Spleen (tissue), 11 donors: ENCODE results near the gene G6PC1. TPM values are rescaled to one million over a fixed set of nuclear protein-coding genes. Genes with fewer than 3 reads are reported as not detected.
"Not testable (repeated sequence)": the region's sequence is repeated elsewhere in the genome, so short reads cannot be mapped to it uniquely, and the experiment has no call there.

ENCODE experiments used
- DNase-seq: peaks from one replicate; pipeline ENCODE4 v3.0.0-alpha.2; 2020
- H3K27ac ChIP-seq, 8 donors: fragments of 200-600 bp; sonication (generic) in 7 of 8; 1 replicate in 4 of 8; 2 replicates in 4 of 8; pipeline versions ENCODE4 v1.5.0 to v1.8.0; 2016 to 2021; ENCODE audit warnings: inconsistent platforms in 4 of 8, mild to moderate bottlenecking in 4 of 8, moderate library complexity in 1 of 8
- H3K27me3 ChIP-seq, 7 donors: fragments of 200-600 bp; sonication (generic) in 6 of 7; replicated peaks in 1 of 7; 1 replicate in 4 of 7; 2 replicates in 3 of 7; pipeline versions ENCODE4 v1.5.0 to v1.8.0; 2016 to 2021; ENCODE audit warnings: inconsistent platforms in 3 of 7, mild to moderate bottlenecking in 1 of 7
- H3K36me3 ChIP-seq, 6 donors: fragments of 200-600 bp; sonication (generic) in 5 of 6; 1 replicate in 4 of 6; 2 replicates in 2 of 6; pipeline versions ENCODE4 v1.5.0 to v1.8.0; 2016 to 2021; ENCODE audit warnings: inconsistent platforms in 2 of 6
- H3K4me1 ChIP-seq, 6 donors: fragments of 200-600 bp; sonication (generic) in 5 of 6; 1 replicate in 3 of 6; 2 replicates in 3 of 6; pipeline versions ENCODE4 v1.5.0 to v1.8.0; 2016 to 2021; ENCODE audit warnings: inconsistent platforms in 3 of 6
- H3K4me3 ChIP-seq, 8 donors: fragments of 200-600 bp; sonication (generic) in 7 of 8; 1 replicate in 4 of 8; 2 replicates in 4 of 8; pipeline versions ENCODE4 v1.5.0 to v1.8.0; 2016 to 2021; ENCODE audit warnings: inconsistent platforms in 4 of 8, mild to moderate bottlenecking in 4 of 8, moderate library complexity in 2 of 8
- H3K9me3 ChIP-seq, 8 donors: fragments of 200-600 bp; sonication (generic) in 7 of 8; 1 replicate in 4 of 8; 2 replicates in 4 of 8; pipeline versions ENCODE4 v1.5.0 to v1.8.0; 2016 to 2021; ENCODE audit warnings: inconsistent platforms in 4 of 8
- CTCF ChIP-seq, 11 experiments: fragments of 200-600 bp in 7 of 11; fragments of 450-650 bp in 4 of 11; sonication (generic) in 4 of 11; IDR thresholded peaks in 8 of 11; conservative IDR thresholded peaks in 3 of 11; 1 replicate in 7 of 11; 2 replicates in 4 of 11; pipeline versions ENCODE4 v1.4.0 to v1.8.0; 2016 to 2021; ENCODE audit warnings: antibody characterized with exemption in 11 of 11, inconsistent platforms in 4 of 11, mild to moderate bottlenecking in 1 of 11
- POLR2A ChIP-seq, 3 donors: fragments of 450-650 bp; IDR thresholded peaks; one replicate each; pipeline ENCODE4 v1.5.1; 2017; ENCODE audit warnings: antibody characterized with exemption in 3 of 3, mild to moderate bottlenecking in 1 of 3
- POLR2AphosphoS5 ChIP-seq, 3 donors: sonication (generic); formaldehyde crosslinking; IDR thresholded peaks; one replicate each; pipeline ENCODE4 v1.5.1; 2017; ENCODE audit warnings: antibody characterized with exemption in 3 of 3
- WGBS, 5 donors: extraction: QIAGEN DNeasy Blood & Tissue Kit in 3 of 5; methylation state at CpG; one replicate each; pipeline versions ENCODE4 v1.1.5 to v1.1.7; 2013 to 2018; 5-methylcytosine and 5-hydroxymethylcytosine counted together
- intact Hi-C: fragments of 100-400 bp; cut with DNase I; formaldehyde crosslinking; loops from one replicate; pipeline ENCODE4 v1.15.0; 2023; ENCODE audit warnings: low total_unique reads
- polyA plus RNA-seq, 3 donors: library from polyadenylated mRNA; stranded (reverse); fragments of 200-250 nt; gene quantifications; one replicate each; pipeline ENCODE4 v1.2.1, GENCODE V29; 2013
- total RNA-seq, 7 donors: library from RNA; depleted of rRNA in 3 of 7; stranded (reverse); fragments of >200 nt in 3 of 7; fragmentation: NEBNext Ultra II Directional in 4 of 7; extraction: Animal tissue kit (Norgen Biotek cat#: 25700) in 4 of 7; gene quantifications; one replicate each; pipeline versions ENCODE4 v1.1.0 to v1.2.1, GENCODE V29; 2016 to 2021
- donor health status: healthy with polysubstance abuse.
- donor health status: DM: no; HTN: no; CAD: no; lungs with moderate emphysema.
- donor health status: DM: no; HTN: no; CAD: no.
- donor health status: Bipolar disorder and iron deficiency.
- donor health status: healthy.
- donor health status: DM: no; HTN: no; CAD: no.
- donor health status: DM: yes; HTN: yes; CAD: no.

Gene G6PC1
- total and polyA plus RNA-seq, 10 donors = not detected

- Histone ChIP-seq H3K4me3 (no peak overlapping the region), H3K27me3 (no peaks in the 10 kb centered on the region), H3K36me3 (peaks cover 0 to 4% (median 0%) of the 10 kb centered on the region in 6 donors), H3K27ac (no peak overlapping the region), H3K4me1 (peaks cover 0 to 26% (median 11%) of the 10 kb centered on the region in 6 donors), H3K9me3 (no peaks in the 10 kb centered on the region)
- no peak for DNase-seq
- intact Hi-C loops = no loop called here
- 84 to 100% (median 100%) methylated on average over 1 of the region's 1 CpG for WGBS, 5 donors
- TF ChIP-seq POLR2A (IDR thresholded peaks at IDR 0.05) (no peak), CTCF (IDR thresholded peaks at IDR 0.05 in 8 of 11, conservative IDR thresholded peaks at IDR 0.05 in 3 of 11) (no peak), POLR2AphosphoS5 (IDR thresholded peaks at IDR 0.05) (no peak)
These were observed 43.2 kb upstream of the G6PC1 start for GRCh38 chr17:42857389-42857788.

GRCh38 chr17:42865638-42866094 is 34.9 kb upstream of the G6PC1 start:
- Histone ChIP-seq H3K4me3 (no peak overlapping the region), H3K36me3 (no peaks in the 10 kb centered on the region), H3K9me3 (peaks cover 0 to 8% (median 5%) of the 10 kb centered on the region in 8 donors), H3K27me3 (no peaks in the 10 kb centered on the region), H3K27ac (no peak overlapping the region), H3K4me1 (no peaks in the 10 kb centered on the region)
- intact Hi-C loops = no loop called here
- WGBS, 5 donors = 80 to 94% (median 83%) methylated on average over 7 of the region's 7 CpGs
- TF ChIP-seq POLR2A (IDR thresholded peaks at IDR 0.05) (no peak), POLR2AphosphoS5 (IDR thresholded peaks at IDR 0.05) (no peak), CTCF (IDR thresholded peaks at IDR 0.05 in 8 of 11, conservative IDR thresholded peaks at IDR 0.05 in 3 of 11) (no peak)
- DNase-seq = no peak

GRCh38 chr17:42866216-42866615 is 34.4 kb upstream of the G6PC1 start:
- Histone ChIP-seq H3K27ac (no peak overlapping the region), H3K4me3 (no peak overlapping the region), H3K36me3 (no peaks in the 10 kb centered on the region), H3K4me1 (no peaks in the 10 kb centered on the region), H3K9me3 (peaks cover 0 to 13% (median 11%) of the 10 kb centered on the region in 8 donors), H3K27me3 (no peaks in the 10 kb centered on the region)
- no peak for DNase-seq
- WGBS, 5 donors = 77 to 88% (median 82%) methylated on average over 4 of the region's 4 CpGs
- intact Hi-C loops = no loop called here
- TF ChIP-seq POLR2A (IDR thresholded peaks at IDR 0.05) = no peak
- no peak for TF ChIP-seq CTCF (IDR thresholded peaks at IDR 0.05 in 8 of 11, conservative IDR thresholded peaks at IDR 0.05 in 3 of 11)
- no peak for TF ChIP-seq POLR2AphosphoS5 (IDR thresholded peaks at IDR 0.05)

GRCh38 chr17:42866631-42867575 is 33.7 kb upstream of the G6PC1 start:
- 51 to 80% (median 72%) methylated on average over 8 to 12 of the region's 12 CpGs for WGBS, 5 donors

GRCh38 chr17:42867694-42868261 is 32.8 kb upstream of the G6PC1 start:
- DNase-seq, H3K27me3 ChIP-seq, H3K4me1 ChIP-seq, intact Hi-C loops, H3K36me3 ChIP-seq, H3K4me3 ChIP-seq, H3K27ac ChIP-seq: not testable (repeated sequence)
- WGBS, 5 donors = 91 to 97% (median 94%) methylated on average over 11 to 21 of the region's 21 CpGs
- peaks cover 0 to 14% (median 11%) of the 10 kb centered on the region in 8 donors for H3K9me3 ChIP-seq

More at GRCh38 chr17:42866631-42867575, 33.7 kb upstream of the G6PC1 start:
- no peaks in the 10 kb centered on the region for H3K4me1 ChIP-seq
- no peaks in the 10 kb centered on the region for H3K27me3 ChIP-seq
- no peak overlapping the region for H3K27ac ChIP-seq
- no peak for TF ChIP-seq POLR2A (IDR thresholded peaks at IDR 0.05)
- TF ChIP-seq CTCF (IDR thresholded peaks at IDR 0.05 in 8 of 11, conservative IDR thresholded peaks at IDR 0.05 in 3 of 11) = no peak
- no peak overlapping the region for H3K4me3 ChIP-seq
- intact Hi-C loops = no loop called here
- no peak for DNase-seq
- H3K9me3 ChIP-seq = peaks cover 0 to 14% (median 11%) of the 10 kb centered on the region in 8 donors
- no peaks in the 10 kb centered on the region for H3K36me3 ChIP-seq
